OCI-LY3 (cell line): Measurements from ENCODE around the gene BPIFB6.

Experiments used
- H2AFZ ChIP-seq: fragments of 200-600, 300-600 bp; shearing (Covaris generic); 2 replicates; pipeline ENCODE4 v1.6.0; 2014; ENCODE audit warnings: antibody characterized with exemption, low read depth, low read length
- H3K27ac ChIP-seq: fragments of 200-600, 300-600 bp; sonication (generic); 2 replicates; pipeline ENCODE4 v1.5.1; 2014; ENCODE audit warnings: mild to moderate bottlenecking, low read length, moderate library complexity, mixed read lengths
- H3K27me3 ChIP-seq: fragments of 200-600, 300-600 bp; sonication (generic); 2 replicates; pipeline ENCODE4 v1.6.1; 2014; ENCODE audit warnings: low read depth, low read length, mixed read lengths
- H3K36me3 ChIP-seq: fragments of 200-600, 300-600 bp; sonication (generic); replicated peaks from 2 replicates; pipeline ENCODE3; 2014; ENCODE audit warnings: low read depth, low read length, mixed read lengths
- H3K4me1 ChIP-seq: fragments of 300-600, 200-600 bp; sonication (generic); 2 replicates; pipeline ENCODE4 v1.6.1; 2014; ENCODE audit warnings: low read length, mixed read lengths
- H3K4me2 ChIP-seq: fragments of 200-600, 300-600 bp; sonication (generic); 2 replicates; pipeline ENCODE4 v1.6.1; 2014; ENCODE audit warnings: low read length, mixed read lengths
- H3K4me3 ChIP-seq: fragments of 300-600, 200-600 bp; sonication (generic); 2 replicates; pipeline ENCODE4 v1.5.1; 2014; ENCODE audit warnings: antibody characterized with exemption, mild to moderate bottlenecking, low read length, moderate library complexity
- H3K79me2 ChIP-seq: fragments of 300-600, 200-600 bp; shearing (Covaris generic); 2 replicates; pipeline ENCODE4 v1.6.1; 2014; ENCODE audit warnings: mild to moderate bottlenecking, low read length, mixed read lengths
- H3K9ac ChIP-seq: fragments of 300-600, 200-600 bp; shearing (Covaris generic); 2 replicates; pipeline ENCODE4 v1.6.0; 2014; ENCODE audit warnings: mild to moderate bottlenecking, low read length, moderate library complexity
- H3K9me3 ChIP-seq: fragments of 200-600, 300-600 bp; shearing (Covaris generic); 2 replicates; pipeline ENCODE4 v1.6.1; 2014; ENCODE audit warnings: low read length, mixed read lengths; ENCODE audit not compliant: insufficient read depth
- H4K20me1 ChIP-seq: fragments of 200-600, 300-600 bp; sonication (generic); 2 replicates; pipeline ENCODE4 v1.6.1; 2016; ENCODE audit warnings: low read length, mixed read lengths; ENCODE audit not compliant: insufficient read depth
- EZH2phosphoT487 ChIP-seq: fragments of 200-600 bp; shearing (Covaris generic); IDR thresholded peaks from 2 replicates; pipeline ENCODE4 v1.6.1; 2018; ENCODE audit warnings: antibody characterized with exemption, mixed run types, low read depth
- TF ChIP-seq, protein P1 (sequence below): fragments of 200-600, 300-600 bp; sonication (generic); IDR thresholded peaks from 2 replicates; pipeline ENCODE4 v1.5.1; 2014; ENCODE audit warnings: antibody characterized with exemption, low read length, low read depth

BPIFB6 gene

DNA sequence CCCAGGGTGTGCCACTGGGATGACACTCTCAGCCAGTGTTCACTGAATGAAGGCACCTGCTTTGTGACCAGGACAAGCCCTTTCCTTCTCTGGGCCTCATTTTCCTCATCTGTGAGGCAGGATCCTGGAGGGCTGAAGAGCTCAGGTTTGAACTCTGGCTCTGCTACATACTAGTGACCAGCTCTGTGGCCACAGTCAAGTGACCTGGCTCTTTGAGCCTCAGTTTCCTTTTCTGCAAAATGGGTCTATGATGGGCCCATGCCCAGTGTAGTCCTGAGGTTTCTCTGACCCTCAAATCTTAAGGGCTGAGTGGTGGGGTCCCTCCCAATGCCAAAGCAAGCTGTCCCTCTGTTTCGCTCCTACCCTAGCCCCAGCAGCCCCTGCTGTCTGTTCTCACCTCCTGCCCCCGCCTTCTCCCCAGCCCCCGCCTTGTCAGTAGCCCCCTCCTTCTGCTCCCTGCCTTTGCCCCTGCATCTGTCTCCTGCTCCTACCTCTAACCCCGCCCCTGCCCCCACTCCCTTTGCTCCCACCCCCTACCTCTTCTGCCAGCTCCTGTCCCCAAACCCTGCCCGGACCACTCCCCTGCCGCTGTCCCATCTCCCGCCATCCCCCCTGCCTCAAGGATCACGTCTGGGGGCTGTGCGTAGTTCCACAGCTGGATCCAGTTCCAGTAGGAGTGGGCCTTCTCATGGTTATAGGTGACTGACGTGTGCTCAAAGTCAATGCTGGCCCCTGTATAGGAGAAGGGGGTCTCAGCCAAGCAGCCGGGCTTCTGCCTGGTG lies 44.2 kb upstream of the BPIFB6 start:
- peaks cover 18% of the 10 kb centered on the region for H3K4me1 ChIP-seq
- no peak overlapping the region for H3K9ac ChIP-seq
- no peak overlapping the region for H3K4me3 ChIP-seq
- no peaks in the 10 kb centered on the region for H3K36me3 ChIP-seq
- no peak overlapping the region for H2AFZ ChIP-seq
- no peaks in the 10 kb centered on the region for H3K27me3 ChIP-seq
- H3K79me2 ChIP-seq = no peaks in the 10 kb centered on the region
- H3K4me2 ChIP-seq = no peak overlapping the region
- TF ChIP-seq, protein P1, sequence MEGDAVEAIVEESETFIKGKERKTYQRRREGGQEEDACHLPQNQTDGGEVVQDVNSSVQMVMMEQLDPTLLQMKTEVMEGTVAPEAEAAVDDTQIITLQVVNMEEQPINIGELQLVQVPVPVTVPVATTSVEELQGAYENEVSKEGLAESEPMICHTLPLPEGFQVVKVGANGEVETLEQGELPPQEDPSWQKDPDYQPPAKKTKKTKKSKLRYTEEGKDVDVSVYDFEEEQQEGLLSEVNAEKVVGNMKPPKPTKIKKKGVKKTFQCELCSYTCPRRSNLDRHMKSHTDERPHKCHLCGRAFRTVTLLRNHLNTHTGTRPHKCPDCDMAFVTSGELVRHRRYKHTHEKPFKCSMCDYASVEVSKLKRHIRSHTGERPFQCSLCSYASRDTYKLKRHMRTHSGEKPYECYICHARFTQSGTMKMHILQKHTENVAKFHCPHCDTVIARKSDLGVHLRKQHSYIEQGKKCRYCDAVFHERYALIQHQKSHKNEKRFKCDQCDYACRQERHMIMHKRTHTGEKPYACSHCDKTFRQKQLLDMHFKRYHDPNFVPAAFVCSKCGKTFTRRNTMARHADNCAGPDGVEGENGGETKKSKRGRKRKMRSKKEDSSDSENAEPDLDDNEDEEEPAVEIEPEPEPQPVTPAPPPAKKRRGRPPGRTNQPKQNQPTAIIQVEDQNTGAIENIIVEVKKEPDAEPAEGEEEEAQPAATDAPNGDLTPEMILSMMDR = no peak
- TF ChIP-seq EZH2phosphoT487 = no peak
- no peaks in the 10 kb centered on the region for H3K9me3 ChIP-seq
- no peak overlapping the region for H3K27ac ChIP-seq
- H4K20me1 ChIP-seq = no peaks in the 10 kb centered on the region

DNA sequence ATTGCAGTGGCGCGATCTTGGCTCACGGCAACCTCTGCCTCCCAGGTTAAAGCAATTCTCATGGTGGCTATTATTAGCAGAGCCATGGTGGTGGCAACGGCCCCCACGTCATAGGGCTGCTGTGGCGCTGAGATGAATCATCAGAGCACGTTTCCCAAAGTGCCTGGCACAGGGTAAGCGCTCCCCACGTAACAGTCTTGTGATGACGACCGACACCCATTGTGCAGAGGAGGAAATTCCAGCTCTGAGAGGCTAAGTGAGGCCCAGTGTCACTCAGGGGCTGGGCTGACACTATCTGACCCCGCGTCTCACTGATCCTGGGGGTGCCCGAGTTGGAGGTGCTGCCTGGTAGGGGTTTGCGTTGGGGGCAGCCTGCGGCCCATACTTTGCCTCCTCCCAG lies 43.4 kb upstream of the BPIFB6 start:
- TF ChIP-seq, protein P1 = no peak
- TF ChIP-seq EZH2phosphoT487 = no peak
- H3K27ac ChIP-seq = no peak overlapping the region
- no peaks in the 10 kb centered on the region for H3K79me2 ChIP-seq
- peaks cover 26% of the 10 kb centered on the region for H3K4me1 ChIP-seq
- no peak overlapping the region for H3K4me2 ChIP-seq
- H3K9ac ChIP-seq = no peak overlapping the region
- H4K20me1 ChIP-seq = no peaks in the 10 kb centered on the region
- no peaks in the 10 kb centered on the region for H3K27me3 ChIP-seq
- H3K9me3 ChIP-seq = no peaks in the 10 kb centered on the region
- no peak overlapping the region for H3K4me3 ChIP-seq
- H3K36me3 ChIP-seq = no peaks in the 10 kb centered on the region
- no peak overlapping the region for H2AFZ ChIP-seq

DNA sequence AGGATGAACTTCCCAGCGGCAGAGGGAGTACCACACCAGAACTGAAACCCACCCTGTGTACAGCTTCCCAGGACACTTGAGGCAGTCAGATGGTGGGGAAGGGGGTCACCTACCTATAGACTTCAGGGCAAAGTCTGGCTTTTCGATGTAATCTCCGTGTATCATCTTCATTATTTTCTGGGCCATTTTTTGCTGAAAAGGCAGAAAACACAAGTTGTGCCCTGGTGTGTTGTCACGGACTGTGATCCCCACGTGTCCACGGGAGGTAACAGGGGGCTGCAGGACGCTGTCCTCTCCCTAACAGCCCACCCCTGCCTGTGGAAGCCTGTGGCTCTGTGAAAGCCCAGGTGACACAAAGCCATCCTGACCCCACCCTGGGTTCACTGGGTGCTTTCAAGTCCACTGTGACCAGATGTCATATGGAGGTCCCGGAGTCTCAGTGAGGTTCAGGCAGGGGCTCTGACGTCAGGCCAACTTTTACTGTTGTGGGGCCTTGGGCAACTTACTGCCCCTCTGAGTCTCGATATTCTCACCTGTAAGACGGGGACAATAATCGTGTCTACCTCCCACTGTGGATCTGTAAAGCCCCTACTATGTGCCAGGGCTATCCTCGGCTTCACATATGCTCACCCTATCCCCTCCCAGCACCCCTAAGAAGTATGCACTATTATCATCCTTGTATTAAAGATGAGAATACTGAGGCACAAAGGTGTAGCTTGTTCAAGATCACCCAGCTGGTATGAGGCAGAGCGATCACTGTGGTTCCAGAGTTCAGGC lies 41.8 kb upstream of the BPIFB6 start:
- H3K9ac ChIP-seq = no peak overlapping the region

DNA sequence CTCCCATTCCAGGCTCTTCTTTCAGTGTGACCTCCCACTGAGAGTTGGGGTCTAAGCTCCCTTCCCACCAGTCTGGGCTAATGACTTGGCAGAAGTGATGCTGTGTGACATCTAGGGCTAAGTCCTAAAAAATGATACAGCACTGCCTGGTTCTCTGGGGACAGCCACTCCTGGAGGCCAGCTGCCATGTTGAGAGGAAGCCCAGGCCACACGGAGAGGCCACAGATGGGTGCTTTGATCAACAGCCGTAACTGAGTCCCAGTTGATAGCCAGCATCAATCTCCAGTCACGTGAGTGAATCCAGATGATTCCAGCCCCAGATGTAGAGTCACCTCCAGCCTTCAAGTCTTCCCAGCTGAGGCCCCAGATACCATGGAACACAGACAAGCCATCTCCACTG lies 41.0 kb upstream of the BPIFB6 start:
- Histone ChIP-seq H4K20me1 (no peaks in the 10 kb centered on the region), H3K9me3 (peaks cover 2% of the 10 kb centered on the region; the same call in 1 of the 2 replicates), H3K9ac (no peak overlapping the region), H3K4me3 (no peak overlapping the region), H3K79me2 (no peaks in the 10 kb centered on the region), H3K27ac (no peak overlapping the region), H3K4me2 (no peak overlapping the region), H2AFZ (no peak overlapping the region), H3K36me3 (no peaks in the 10 kb centered on the region), H3K4me1 (peaks cover 26% of the 10 kb centered on the region), H3K27me3 (no peaks in the 10 kb centered on the region)
- TF ChIP-seq, protein P1 = no peak
- no peak for TF ChIP-seq EZH2phosphoT487

More for the DNA sequence above, 41.8 kb upstream of the BPIFB6 start:
- no peaks in the 10 kb centered on the region for H3K79me2 ChIP-seq
- no peaks in the 10 kb centered on the region for H4K20me1 ChIP-seq
- H2AFZ ChIP-seq = no peak overlapping the region
- H3K27ac ChIP-seq = no peak overlapping the region
- H3K4me2 ChIP-seq = no peak overlapping the region
- H3K9me3 ChIP-seq = no peaks in the 10 kb centered on the region
- H3K36me3 ChIP-seq = no peaks in the 10 kb centered on the region
- H3K27me3 ChIP-seq = no peaks in the 10 kb centered on the region
- no peak overlapping the region for H3K4me3 ChIP-seq
- TF ChIP-seq, protein P1 = no peak
- no peak for TF ChIP-seq EZH2phosphoT487
- peaks cover 26% of the 10 kb centered on the region for H3K4me1 ChIP-seq
